Epidermal melanocyte (primary cell): Measurements from ENCODE around the gene SDCBP2.

ENCODE experiments used
- DNase-seq: peaks from one replicate; pipeline ENCODE4 v3.0.0; 2011; ENCODE audit warnings: low spot score; ENCODE audit not compliant: insufficient read length

Gene SDCBP2

GRCh38 chr20:1328680-1329330 lies at the start of gene SDCBP2:
TSS of gene SDCBP2 (minus strand) at chr20:1329139. CDS start at chr20:1320416, 8,723 bp downstream.
- DNase-seq, result no peak

GRCh38 chr20:1378735-1379125 lies 49.8 kb upstream of the SDCBP2 start:
- no peak for DNase-seq

GRCh38 chr20:1377984-1378734 lies 49.2 kb upstream of the SDCBP2 start:
- DNase-seq, result no peak

- DNase-seq, result no peak
These were observed 48.5 kb upstream of the SDCBP2 start for GRCh38 chr20:1377341-1377871.

- no peak for DNase-seq
These were observed 47.7 kb upstream of the SDCBP2 start for GRCh38 chr20:1376408-1377270.

GRCh38 chr20:1376007-1376406 lies 47.1 kb upstream of the SDCBP2 start:
- DNase-seq, result no peak

- DNase-seq, result no peak
These were observed 46.6 kb upstream of the SDCBP2 start for GRCh38 chr20:1375515-1375914.

GRCh38 chr20:1374246-1374645 lies 45.3 kb upstream of the SDCBP2 start:
- no peak for DNase-seq

- DNase-seq, result peak; percentile 36
These were observed 44.7 kb upstream of the SDCBP2 start for GRCh38 chr20:1373614-1374013.

GRCh38 chr20:1373036-1373435 lies 44.1 kb upstream of the SDCBP2 start:
- DNase-seq, result no peak

GRCh38 chr20:1371830-1372539 lies 43.0 kb upstream of the SDCBP2 start:
- no peak for DNase-seq

- no peak for DNase-seq
These were observed 42.4 kb upstream of the SDCBP2 start for GRCh38 chr20:1371202-1371782.

- no peak for DNase-seq
These were observed 41.7 kb upstream of the SDCBP2 start for GRCh38 chr20:1370548-1371110.

- DNase-seq, result no peak
These were observed 41.0 kb upstream of the SDCBP2 start for GRCh38 chr20:1369970-1370369.

- no peak for DNase-seq
These were observed 39.7 kb upstream of the SDCBP2 start for GRCh38 chr20:1368448-1369199.

GRCh38 chr20:1367479-1367878 lies 38.5 kb upstream of the SDCBP2 start:
- DNase-seq, result no peak

- DNase-seq, result no peak
These were observed 35.2 kb upstream of the SDCBP2 start for GRCh38 chr20:1364106-1364505.

- DNase-seq, result no peak
These were observed 34.6 kb upstream of the SDCBP2 start for GRCh38 chr20:1363522-1363921.

- DNase-seq, result no peak
These were observed 33.5 kb upstream of the SDCBP2 start for GRCh38 chr20:1362484-1362883.
